H1 (cell line): ENCODE data around the gene LTBP1. TPM values are rescaled to one million over a fixed set of nuclear protein-coding genes. Genes with fewer than 3 reads are reported as not detected.

Experiments
- CTCF ChIA-PET: fragments of 300-600 bp; sonication (Branson Sonifier 250); formaldehyde crosslinking; loops from one replicate; lab custom pipeline; 2021; ENCODE audit not compliant: partially characterized antibody; lab: Charles Lee
- POLR2A ChIA-PET: fragments of 300-600 bp; sonication (Branson Sonifier 250); formaldehyde crosslinking; loops from one replicate; lab custom pipeline; 2021; ENCODE audit warnings: inconsistent platforms; ENCODE audit not compliant: partially characterized antibody; lab: Charles Lee
- DNase-seq, 2 experiments: peaks; one replicate each; pipeline versions ENCODE4 v3.0.0 to v3.0.0-alpha.2; 2010 to 2022; ENCODE audit warnings: low spot score in 2 of 2, low read depth in 1 of 2, mixed read lengths in 1 of 2
- FAIRE-seq: peaks from 2 replicates; lab custom pipeline; 2011; peaks lifted over from hg19 to GRCh38; lab: Jason Lieb, UNC
- H2AFZ ChIP-seq: 2 replicates; pipeline ENCODE4 v1.8.1; 2012; ENCODE audit warnings: low read length, inconsistent platforms
- H2AK5ac ChIP-seq: 2 replicates; pipeline ENCODE4 v1.6.1; 2013; ENCODE audit warnings: low read depth, low read length
- H2BK120ac ChIP-seq: replicated peaks from 2 replicates; pipeline ENCODE3; 2013; ENCODE audit warnings: low read depth, low read length, inconsistent platforms
- H2BK12ac ChIP-seq: 2 replicates; pipeline ENCODE4 v1.6.1; 2013; ENCODE audit warnings: low read depth, low read length
- H2BK15ac ChIP-seq: 2 replicates; pipeline ENCODE4 v1.6.1; 2013; ENCODE audit warnings: low read length
- H2BK20ac ChIP-seq: 2 replicates; pipeline ENCODE4 v1.6.1; 2013; ENCODE audit warnings: low read length
- H2BK5ac ChIP-seq: 2 replicates; pipeline ENCODE4 v1.6.1; 2013; ENCODE audit warnings: low read depth, low read length
- H3K14ac ChIP-seq: 2 replicates; pipeline ENCODE4 v1.6.1; 2013; ENCODE audit warnings: inconsistent platforms; ENCODE audit not compliant: insufficient read length
- H3K18ac ChIP-seq: 2 replicates; pipeline ENCODE4 v1.6.1; 2013; ENCODE audit warnings: low read length; ENCODE audit errors: extremely low read depth
- H3K23ac ChIP-seq: 2 replicates; pipeline ENCODE4 v1.6.1; 2013; ENCODE audit warnings: inconsistent platforms; ENCODE audit not compliant: insufficient read length
- H3K23me2 ChIP-seq: 2 replicates; pipeline ENCODE4 v1.6.1; 2013; ENCODE audit warnings: low read depth, low read length
- H3K27ac ChIP-seq: 2 replicates; pipeline ENCODE4 v1.6.1; 2011; ENCODE audit warnings: low read depth, low read length, inconsistent platforms
- H3K27me3 ChIP-seq, 4 experiments: replicated peaks in 1 of 4; 1 replicate in 1 of 4; 2 replicates in 3 of 4; pipeline versions ENCODE4 v1.6.1 to v1.8.1; 2011 to 2013; ENCODE audit warnings: low read length in 3 of 4, mild to moderate bottlenecking in 3 of 4, inconsistent platforms in 2 of 4, mixed read lengths in 2 of 4, moderate library complexity in 1 of 4; ENCODE audit not compliant: control insufficient read depth in 3 of 4, insufficient read depth in 3 of 4; ENCODE audit errors: extremely low read depth in 1 of 4
- H3K36me3 ChIP-seq, 4 experiments: 2 replicates each; pipeline versions ENCODE4 v1.6.1 to v1.8.1; 2011 to 2013; ENCODE audit warnings: mild to moderate bottlenecking in 4 of 4, low read length in 3 of 4, moderate library complexity in 2 of 4, control low read depth in 1 of 4, inconsistent platforms in 1 of 4; ENCODE audit not compliant: insufficient read depth in 4 of 4, control insufficient read depth in 2 of 4
- H3K4ac ChIP-seq: replicated peaks from 2 replicates; pipeline ENCODE3; 2013; ENCODE audit warnings: low read length, low read depth, mixed read lengths, inconsistent platforms; ENCODE audit not compliant: insufficient read length
- H3K4me1 ChIP-seq, 4 experiments: replicated peaks in 1 of 4; 1 replicate in 1 of 4; 2 replicates in 3 of 4; pipeline versions ENCODE4 v1.6.1 to v1.8.1; 2011 to 2013; ENCODE audit warnings: low read length in 3 of 4, inconsistent platforms in 2 of 4, mixed read lengths in 1 of 4; ENCODE audit not compliant: insufficient read depth in 4 of 4, control insufficient read depth in 3 of 4
- H3K4me2 ChIP-seq, 2 experiments: 2 replicates each; pipeline versions ENCODE4 v1.6.1 to v1.8.1; 2011 to 2013; ENCODE audit warnings: low read depth in 2 of 2, low read length in 2 of 2, control low read depth in 1 of 2, inconsistent platforms in 1 of 2, mild to moderate bottlenecking in 1 of 2; ENCODE audit not compliant: insufficient read depth in 1 of 2
- H3K4me3 ChIP-seq, 4 experiments: fragments of 200-600, 300-600 bp in 1 of 4; sonication (generic), shearing (Covaris generic), sonication (Bioruptor Twin) in 1 of 4; 2 replicates each; pipeline versions ENCODE4 v1.5.1 to v1.8.1; 2011 to 2016; ENCODE audit warnings: low read length in 4 of 4, low read depth in 3 of 4, control low read depth in 2 of 4, inconsistent platforms in 2 of 4, mild to moderate bottlenecking in 2 of 4, mixed read lengths in 1 of 4, moderate library complexity in 1 of 4; ENCODE audit not compliant: insufficient read depth in 2 of 4; ENCODE audit errors: extremely low read depth in 1 of 4
- H3K56ac ChIP-seq: replicated peaks from 2 replicates; pipeline ENCODE3; 2013; ENCODE audit warnings: low read depth, mild to moderate bottlenecking, mixed read lengths, low read length, inconsistent platforms; ENCODE audit not compliant: insufficient read length
- H3K79me1 ChIP-seq: 2 replicates; pipeline ENCODE4 v1.6.1; 2013; ENCODE audit warnings: low read depth, low read length, control low read depth
- H3K79me2 ChIP-seq, 2 experiments: 2 replicates each; pipeline versions ENCODE4 v1.6.1 to v1.8.1; 2012 to 2013; ENCODE audit warnings: low read length in 2 of 2, mild to moderate bottlenecking in 2 of 2, inconsistent platforms in 1 of 2; ENCODE audit not compliant: insufficient read depth in 2 of 2, control insufficient read depth in 1 of 2
- H3K9ac ChIP-seq, 4 experiments: replicated peaks in 1 of 4; 1 replicate in 1 of 4; 2 replicates in 3 of 4; pipeline versions ENCODE4 v1.6.1 to v1.8.1; 2011 to 2013; ENCODE audit warnings: low read depth in 3 of 4, low read length in 3 of 4, control low read depth in 2 of 4, mild to moderate bottlenecking in 2 of 4, moderate library complexity in 2 of 4, inconsistent platforms in 1 of 4; ENCODE audit errors: extremely low read depth in 1 of 4
- H3K9me3 ChIP-seq, 2 experiments: 2 replicates each; pipeline versions ENCODE4 v1.6.1 to v1.8.1; 2012 to 2013; ENCODE audit warnings: mild to moderate bottlenecking in 2 of 2, moderate library complexity in 2 of 2, control low read depth in 1 of 2, inconsistent platforms in 1 of 2, low read depth in 1 of 2, low read length in 1 of 2, mixed read lengths in 1 of 2; ENCODE audit not compliant: insufficient read depth in 2 of 2
- H4K20me1 ChIP-seq, 2 experiments: replicated peaks in 1 of 2; 2 replicates each; pipeline versions ENCODE3 to v1.8.1; 2011 to 2013; ENCODE audit warnings: inconsistent platforms in 2 of 2, low read length in 2 of 2, mild to moderate bottlenecking in 1 of 2; ENCODE audit not compliant: insufficient read depth in 2 of 2, control insufficient read depth in 1 of 2
- H4K5ac ChIP-seq: 2 replicates; pipeline ENCODE4 v1.6.1; 2013; ENCODE audit warnings: low read length, low read depth, mixed read lengths, inconsistent platforms; ENCODE audit not compliant: insufficient read length
- H4K8ac ChIP-seq: 2 replicates; pipeline ENCODE4 v1.8.0; 2013; ENCODE audit warnings: mild to moderate bottlenecking, moderate library complexity, low read length, inconsistent platforms; ENCODE audit not compliant: insufficient read depth; ENCODE audit errors: extremely low read depth
- H4K91ac ChIP-seq: replicated peaks from 2 replicates; pipeline ENCODE3; 2013; ENCODE audit warnings: low read length, mixed read lengths, inconsistent platforms; ENCODE audit not compliant: insufficient read length
- ATF3 ChIP-seq: IDR thresholded peaks from 2 replicates; pipeline ENCODE4 v1.6.1; 2011; ENCODE audit warnings: low read depth, mild to moderate bottlenecking, low read length; ENCODE audit not compliant: insufficient read depth
- CBX5 ChIP-seq: fragments of 300-800, 300-1000 bp; sonication (generic); IDR thresholded peaks from 2 replicates; pipeline ENCODE4 v1.7.1; 2016; ENCODE audit warnings: antibody characterized with exemption, low read length, low read depth
- CTBP2 ChIP-seq: IDR thresholded peaks from 2 replicates; pipeline ENCODE4 v1.7.0; 2011; ENCODE audit warnings: borderline replicate concordance, mild to moderate bottlenecking, moderate library complexity, mixed read lengths, low read length; ENCODE audit not compliant: insufficient read depth, insufficient read length
- JUN ChIP-seq: IDR thresholded peaks from 2 replicates; pipeline ENCODE4 v1.6.1; 2011; ENCODE audit warnings: low read depth, mild to moderate bottlenecking, improper control_type of control experiment, low read length
- POLR2A ChIP-seq, 2 experiments: IDR thresholded peaks; 1 replicate in 1 of 2; 2 replicates in 1 of 2; pipeline ENCODE4 v1.6.1; 2011; ENCODE audit warnings: low read depth in 2 of 2, low read length in 2 of 2, mild to moderate bottlenecking in 2 of 2; ENCODE audit errors: control extremely low read depth in 1 of 2
- RAD21 ChIP-seq, 2 experiments: IDR thresholded peaks in 1 of 2; conservative IDR thresholded peaks in 1 of 2; 2 replicates each; pipeline ENCODE4 v1.6.1; 2011; ENCODE audit warnings: low read depth in 2 of 2, low read length in 2 of 2, improper control_type of control experiment in 1 of 2, inconsistent platforms in 1 of 2, mild to moderate bottlenecking in 1 of 2, moderate library complexity in 1 of 2
- SRF ChIP-seq: IDR thresholded peaks from 2 replicates; pipeline ENCODE4 v1.6.1; 2011; ENCODE audit warnings: mild to moderate bottlenecking, low read depth, low read length, moderate library complexity
- WGBS, 2 experiments: shearing (Covaris generic) in 1 of 2; methylation state at CpG; one replicate each; pipeline versions ENCODE4 v1.1.6 to v1.1.7; 2013 to 2015; ENCODE audit warnings: low lambda C conversion rate in 2 of 2, mixed read lengths in 2 of 2, inconsistent platforms in 1 of 2, low coverage in 1 of 2, missing lambda C conversion rate in 1 of 2; ENCODE audit not compliant: insufficient replicate concordance in 2 of 2, insufficient coverage in 1 of 2, insufficient read length in 1 of 2; ENCODE audit errors: extremely low coverage in 1 of 2, missing lambda C conversion rate in 1 of 2; 5-methylcytosine and 5-hydroxymethylcytosine counted together
- polyA plus RNA-seq, 7 experiments: library from polyadenylated mRNA; depleted of rRNA in 3 of 7; stranded (reverse) in 5 of 7; unstranded in 2 of 7; fragments of >200 nt in 5 of 7; fragments of 200-250 nt in 2 of 7; gene quantifications; 1 replicate in 5 of 7; 2 replicates in 1 of 7; 4 replicates in 1 of 7; pipeline versions ENCODE4 v1.2.1 to v1.2.3, GENCODE V29; 2011 to 2013; ENCODE audit warnings: missing spikeins in 2 of 7, mixed read lengths in 2 of 7
- total RNA-seq: library from RNA; stranded (reverse); fragmentation: NEBNext Ultra II Directional; extraction: Animal tissue kit (Norgen Biotek cat#: 25700); gene quantifications from 2 replicates; pipeline ENCODE4 v1.2.1, GENCODE V29; 2021

The LTBP1 gene
- total and polyA plus RNA-seq, 2 of the 8 experiments (the other 6 are each of a cell fraction or from before 2014, with no cell fraction given) = 15.4 to 24.7 TPM

DNA sequence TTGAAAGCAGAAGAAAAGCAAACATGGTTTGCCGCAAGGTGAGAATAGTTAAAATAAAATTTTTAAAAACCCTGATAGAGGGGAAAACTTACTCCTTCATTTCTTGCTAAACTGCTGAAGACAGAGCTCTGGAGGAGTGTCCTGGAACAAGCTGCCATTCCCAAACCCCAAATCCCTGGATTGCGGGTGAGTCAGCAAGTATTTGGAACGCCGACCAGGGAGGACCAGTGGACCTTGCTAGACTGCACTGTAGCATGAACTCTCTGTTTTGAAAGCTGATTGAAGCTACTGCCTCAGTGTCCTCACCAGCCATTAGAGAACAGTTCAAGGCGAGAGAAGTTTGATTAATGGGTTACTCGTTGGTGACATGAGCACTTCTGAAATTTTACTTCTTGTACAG lies 430.3 kb downstream of the LTBP1 start:
- Histone ChIP-seq H3K79me2 (no peaks in the 10 kb centered on the region), H3K9ac (no peak overlapping the region), H3K4ac (no peak overlapping the region), H2BK15ac (no peak overlapping the region), H3K56ac (no peak overlapping the region), H3K4me1 (peaks cover 0 to 2% (median 0%) of the 10 kb centered on the region in 4 experiments; a peak in 1 of 7 replicates), H4K20me1 (no peaks in the 10 kb centered on the region), H3K4me3 (no peak overlapping the region), H3K79me1 (no peaks in the 10 kb centered on the region), H3K23me2 (no peaks in the 10 kb centered on the region), H2AK5ac (no peak overlapping the region), H3K14ac (no peak overlapping the region), H3K18ac (no peak overlapping the region), H2BK5ac (no peak overlapping the region), H3K23ac (no peak overlapping the region), H2BK120ac (no peak overlapping the region), H4K8ac (no peak overlapping the region), H3K9me3 (no peaks in the 10 kb centered on the region), H4K5ac (no peak overlapping the region), H2BK20ac (no peak overlapping the region), H3K27me3 (no peaks in the 10 kb centered on the region), H4K91ac (no peak overlapping the region), H3K4me2 (no peak overlapping the region), H3K27ac (no peak overlapping the region), H2AFZ (no peak overlapping the region), H2BK12ac (no peak overlapping the region), H3K36me3 (no peaks in the 10 kb centered on the region)
- ChIA-PET POLR2A (no interaction called here), CTCF (interaction anchor here (0.5 to 1.0 kb wide), 2 partner anchors 18 to 64 kb away, joined by 3 to 4 read pairs; no protein-coding TSS in a partner anchor)
- TF ChIP-seq ATF3 (no peak), POLR2A (IDR thresholded peaks at IDR 0.05; ENCODE audit: control extremely low read depth in 1 of 2, low read depth in 2 of 2, low read length in 2 of 2) (no peak), SRF (no peak), CBX5 (no peak), RAD21 (IDR thresholded peaks at IDR 0.05 in 1 of 2, conservative IDR thresholded peaks at IDR 0.05 in 1 of 2; ENCODE audit: low read depth in 2 of 2, low read length in 2 of 2) (no peak), JUN (no peak), CTBP2 (no peak)
- WGBS, 2 experiments = 91% methylated on average over 6 of the region's 6 CpGs; no CpG with 5 or more reads in 1 of the 2 experiments
- no peak for FAIRE-seq
- DNase-seq = no peak
